GM19035 (cell line): Measurements from ENCODE around the gene COL16A1.
"Not testable (repeated sequence)": the region's sequence is repeated elsewhere in the genome, so short reads cannot be mapped to it uniquely, and the experiment has no call there.

Source experiments
- ATAC-seq: cut with Tn5 transposase; IDR thresholded peaks from one replicate; pipeline ENCODE4 v1.9.1; 2021; ENCODE audit not compliant: unreplicated experiment

Gene COL16A1

GRCh38 chr1:31707711-31708110 lies 3.9 kb upstream of the COL16A1 start:
- no peak for ATAC-seq

- ATAC-seq = not testable (repeated sequence)
Measured at GRCh38 chr1:31707059-31707600, 3.3 kb upstream of the COL16A1 start.

- ATAC-seq = no peak
Measured at GRCh38 chr1:31706384-31707058, 2.7 kb upstream of the COL16A1 start.

GRCh38 chr1:31705080-31705866 lies 1.5 kb upstream of the COL16A1 start:
- no peak for ATAC-seq

GRCh38 chr1:31704271-31705079 lies 658 bp upstream of the COL16A1 start:
- no peak for ATAC-seq

GRCh38 chr1:31702836-31703404 lies 897 bp downstream of the COL16A1 start:
- ATAC-seq = no peak

- no peak for ATAC-seq
Measured at GRCh38 chr1:31701091-31701736, 2.6 kb downstream of the COL16A1 start.

- ATAC-seq = no peak
Measured at GRCh38 chr1:31700468-31701090, 3.2 kb downstream of the COL16A1 start.

GRCh38 chr1:31699341-31699891 lies 4.4 kb downstream of the COL16A1 start:
- ATAC-seq = no peak

GRCh38 chr1:31697369-31697984 lies 6.3 kb downstream of the COL16A1 start:
- no peak for ATAC-seq

GRCh38 chr1:31696242-31696641 lies 7.6 kb downstream of the COL16A1 start:
- ATAC-seq = no peak

- ATAC-seq = no peak
Measured at GRCh38 chr1:31695327-31695726, 8.5 kb downstream of the COL16A1 start.

- ATAC-seq = no peak
Measured at GRCh38 chr1:31694964-31695313, 8.9 kb downstream of the COL16A1 start.

- no peak for ATAC-seq
Measured at GRCh38 chr1:31694069-31694963, 9.5 kb downstream of the COL16A1 start.

GRCh38 chr1:31693231-31693630 lies 10.6 kb downstream of the COL16A1 start:
- ATAC-seq = no peak

- no peak for ATAC-seq
Measured at GRCh38 chr1:31691951-31692350, 11.9 kb downstream of the COL16A1 start.

GRCh38 chr1:31691446-31691845 lies 12.4 kb downstream of the COL16A1 start:
- ATAC-seq = no peak

- ATAC-seq = no peak
Measured at GRCh38 chr1:31690921-31691320, 12.9 kb downstream of the COL16A1 start.
